ENCODE results near the gene ADGRL3. TPM values are rescaled to one million over a fixed set of nuclear protein-coding genes. Genes with fewer than 3 reads are reported as not detected.

Gene ADGRL3
- total and polyA plus RNA-seq, 7 donors, result 0.06 to 2.8 (median 0.42) TPM

GRCh38 chr4:61824454-61824853 lies 624.3 kb downstream of the ADGRL3 start:
- Histone ChIP-seq H3K9me3 (no peaks in the 10 kb centered on the region), H3K27ac (no peak overlapping the region), H3K36me3 (ENCODE audit: insufficient read depth in 1 of 2, low read depth in 1 of 2) (no peaks in the 10 kb centered on the region), H3K4me1 (no peaks in the 10 kb centered on the region), H3K27me3 (ENCODE audit: insufficient read depth in 3 of 3, low read length in 2 of 3) (no peaks in the 10 kb centered on the region), H3K4me3 (no peak overlapping the region)
- DNase-seq, result no peak
- no peak for TF ChIP-seq CTCF (IDR thresholded peaks at IDR 0.05)
- WGBS, 3 donors, result 45 to 48% (median 47%) methylated on average over 2 of the region's 2 CpGs
- ATAC-seq, result no peak
- intact Hi-C loops (cut with DNase I), result no loop called here

- WGBS, 3 donors, result 11 to 66% (median 59%) methylated on average over 1 of the region's 1 CpG
- H3K9me3 ChIP-seq, result no peaks in the 10 kb centered on the region
- ATAC-seq (no peak), DNase-seq (no peak)
- no peaks in the 10 kb centered on the region for H3K36me3 ChIP-seq (ENCODE audit: insufficient read depth in 1 of 2, low read depth in 1 of 2)
- no peaks in the 10 kb centered on the region for H3K4me1 ChIP-seq
- H3K27ac ChIP-seq, result no peak overlapping the region
- H3K27me3 ChIP-seq (ENCODE audit: insufficient read depth in 3 of 3, low read length in 2 of 3), result no peaks in the 10 kb centered on the region
- H3K4me3 ChIP-seq, result no peak overlapping the region
- TF ChIP-seq CTCF (IDR thresholded peaks at IDR 0.05), result no peak
- intact Hi-C loops (cut with DNase I), result no loop called here
These were observed 627.8 kb downstream of the ADGRL3 start for GRCh38 chr4:61827907-61828391.

GRCh38 chr4:61828960-61829359 lies 628.8 kb downstream of the ADGRL3 start:
- DNase-seq (no peak), ATAC-seq (no peak)
- intact Hi-C loops (cut with DNase I), result no loop called here
- Histone ChIP-seq H3K27me3 (ENCODE audit: insufficient read depth in 3 of 3, low read length in 2 of 3) (no peaks in the 10 kb centered on the region), H3K4me1 (no peaks in the 10 kb centered on the region), H3K27ac (no peak overlapping the region), H3K36me3 (ENCODE audit: insufficient read depth in 1 of 2, low read depth in 1 of 2) (no peaks in the 10 kb centered on the region), H3K9me3 (no peaks in the 10 kb centered on the region), H3K4me3 (no peak overlapping the region)
- 63 to 70% (median 67%) methylated on average over 3 of the region's 3 CpGs for WGBS, 3 donors
- no peak for TF ChIP-seq CTCF (IDR thresholded peaks at IDR 0.05)

GRCh38 chr4:61831987-61832386 lies 631.9 kb downstream of the ADGRL3 start:
- no peaks in the 10 kb centered on the region for H3K4me1 ChIP-seq
- ATAC-seq, result no peak
- intact Hi-C loops (cut with DNase I), result no loop called here
- no peak overlapping the region for H3K27ac ChIP-seq
- 68 to 88% (median 77%) methylated on average over 1 of the region's 1 CpG for WGBS, 3 donors
- H3K27me3 ChIP-seq (ENCODE audit: insufficient read depth in 3 of 3, low read length in 2 of 3), result no peaks in the 10 kb centered on the region
- no peak for DNase-seq
- H3K36me3 ChIP-seq (ENCODE audit: insufficient read depth in 1 of 2, low read depth in 1 of 2), result no peaks in the 10 kb centered on the region
- TF ChIP-seq CTCF (IDR thresholded peaks at IDR 0.05), result no peak
- peaks cover 3% of the 10 kb centered on the region for H3K9me3 ChIP-seq
- no peak overlapping the region for H3K4me3 ChIP-seq

- no peak for TF ChIP-seq CTCF (IDR thresholded peaks at IDR 0.05)
These were observed 637.3 kb downstream of the ADGRL3 start for GRCh38 chr4:61837395-61837794.

More at GRCh38 chr4:61837395-61837794, 637.3 kb downstream of the ADGRL3 start:
- WGBS, 3 donors, result 62 to 73% (median 70%) methylated on average over 2 of the region's 2 CpGs
- H3K27me3 ChIP-seq (ENCODE audit: insufficient read depth in 3 of 3, low read length in 2 of 3), result no peaks in the 10 kb centered on the region
- DNase-seq, result no peak
- no peaks in the 10 kb centered on the region for H3K36me3 ChIP-seq (ENCODE audit: insufficient read depth in 1 of 2, low read depth in 1 of 2)
- no peak overlapping the region for H3K27ac ChIP-seq
- intact Hi-C loops (cut with DNase I), result no loop called here
- no peak overlapping the region for H3K4me3 ChIP-seq
- peaks cover 3% of the 10 kb centered on the region for H3K9me3 ChIP-seq
- ATAC-seq, result no peak
- H3K4me1 ChIP-seq, result no peaks in the 10 kb centered on the region

Data from psoas muscle (tissue), 8 donors.